Vagina (tissue), 2 donors: ENCODE results near the gene ENTPD7. TPM values are rescaled to one million over a fixed set of nuclear protein-coding genes. Genes with fewer than 3 reads are reported as not detected.
A peak's percentile ranks its signal among the peaks of the same experiment; 100 is the strongest.

Source experiments
- DNase-seq, 2 donors: peaks; one replicate each; pipeline ENCODE4 v3.0.0-alpha.2; 2017; ENCODE audit errors: extremely low spot score in 2 of 2
- H3K27ac ChIP-seq: fragments of 200-600 bp; sonication (generic); one replicate; pipeline ENCODE4 v1.5.1; 2019
- H3K27me3 ChIP-seq: fragments of 200-600 bp; sonication (generic); one replicate; pipeline ENCODE4 v1.5.1; 2019
- H3K36me3 ChIP-seq, 2 donors: fragments of 200-600 bp; sonication (generic); one replicate each; pipeline ENCODE4 v1.5.1; 2017 to 2019
- H3K4me1 ChIP-seq: fragments of 200-600 bp; sonication (generic); one replicate; pipeline ENCODE4 v1.5.1; 2019
- H3K4me3 ChIP-seq, 2 donors: fragments of 200-600 bp; sonication (generic); 1 replicate in 1 of 2; 2 replicates in 1 of 2; pipeline ENCODE4 v1.5.1; 2016 to 2019
- H3K9me3 ChIP-seq: fragments of 200-600 bp; sonication (generic); one replicate; pipeline ENCODE4 v1.5.1; 2019
- POLR2A ChIP-seq, 2 donors: fragments of 450-650 bp; IDR thresholded peaks; one replicate each; pipeline ENCODE4 v1.6.1; 2017; ENCODE audit warnings: antibody characterized with exemption in 2 of 2, mild to moderate bottlenecking in 2 of 2, moderate library complexity in 2 of 2
- POLR2AphosphoS5 ChIP-seq, 2 donors: sonication (generic); formaldehyde crosslinking; IDR thresholded peaks; one replicate each; pipeline ENCODE4 v1.9.0; 2017; ENCODE audit warnings: antibody characterized with exemption in 2 of 2, mild to moderate bottlenecking in 2 of 2, low read depth in 1 of 2; ENCODE audit not compliant: insufficient read depth in 1 of 2
- intact Hi-C: fragments of 100-400 bp; cut with DNase I; formaldehyde crosslinking; loops from one replicate; pipeline ENCODE4 v1.15.1; 2023
- total RNA-seq: library from RNA; depleted of rRNA; stranded (reverse); fragments of >200 nt; gene quantifications from one replicate; pipeline ENCODE4 v1.2.3, GENCODE V29; 2016
- TF ChIP-seq, protein P1 (sequence below), 3 experiments: fragments of 450-650 bp in 2 of 3; fragments of 200-600 bp in 1 of 3; sonication (generic) in 1 of 3; IDR thresholded peaks; one replicate each; pipeline ENCODE4 v1.5.1; 2017 to 2019; ENCODE audit warnings: antibody characterized with exemption in 3 of 3, mild to moderate bottlenecking in 2 of 3, moderate library complexity in 2 of 3

The ENTPD7 gene
- total RNA-seq, 1 donor from 2014 or later: 6.6 TPM

GRCh38 chr10:99700649-99701048, 41.3 kb downstream of the ENTPD7 start:
- Histone ChIP-seq H3K4me1 (no peaks in the 10 kb centered on the region), H3K4me3 (no peak overlapping the region), H3K27me3 (no peaks in the 10 kb centered on the region), H3K27ac (no peak overlapping the region), H3K36me3 (peaks cover 0 to 59% of the 10 kb centered on the region in 2 donors), H3K9me3 (no peaks in the 10 kb centered on the region)
- DNase-seq: no peak
- TF ChIP-seq POLR2A (IDR thresholded peaks at IDR 0.05): no peak
- TF ChIP-seq, protein P1, sequence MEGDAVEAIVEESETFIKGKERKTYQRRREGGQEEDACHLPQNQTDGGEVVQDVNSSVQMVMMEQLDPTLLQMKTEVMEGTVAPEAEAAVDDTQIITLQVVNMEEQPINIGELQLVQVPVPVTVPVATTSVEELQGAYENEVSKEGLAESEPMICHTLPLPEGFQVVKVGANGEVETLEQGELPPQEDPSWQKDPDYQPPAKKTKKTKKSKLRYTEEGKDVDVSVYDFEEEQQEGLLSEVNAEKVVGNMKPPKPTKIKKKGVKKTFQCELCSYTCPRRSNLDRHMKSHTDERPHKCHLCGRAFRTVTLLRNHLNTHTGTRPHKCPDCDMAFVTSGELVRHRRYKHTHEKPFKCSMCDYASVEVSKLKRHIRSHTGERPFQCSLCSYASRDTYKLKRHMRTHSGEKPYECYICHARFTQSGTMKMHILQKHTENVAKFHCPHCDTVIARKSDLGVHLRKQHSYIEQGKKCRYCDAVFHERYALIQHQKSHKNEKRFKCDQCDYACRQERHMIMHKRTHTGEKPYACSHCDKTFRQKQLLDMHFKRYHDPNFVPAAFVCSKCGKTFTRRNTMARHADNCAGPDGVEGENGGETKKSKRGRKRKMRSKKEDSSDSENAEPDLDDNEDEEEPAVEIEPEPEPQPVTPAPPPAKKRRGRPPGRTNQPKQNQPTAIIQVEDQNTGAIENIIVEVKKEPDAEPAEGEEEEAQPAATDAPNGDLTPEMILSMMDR (IDR thresholded peaks at IDR 0.05): no peak
- no peak for TF ChIP-seq POLR2AphosphoS5 (IDR thresholded peaks at IDR 0.05; ENCODE audit: insufficient read depth in 1 of 2, low read depth in 1 of 2)
- intact Hi-C loops: no loop called here

GRCh38 chr10:99708428-99709012, 49.2 kb downstream of the ENTPD7 start:
- peak overlapping the region; percentile 61 for H3K27ac ChIP-seq
- intact Hi-C loops: no loop called here
- no peak for DNase-seq
- no peaks in the 10 kb centered on the region for H3K9me3 ChIP-seq
- no peaks in the 10 kb centered on the region for H3K27me3 ChIP-seq
- no peak overlapping the region for H3K4me3 ChIP-seq
- H3K36me3 ChIP-seq: peaks cover 0 to 15% of the 10 kb centered on the region in 2 donors
- TF ChIP-seq POLR2A (IDR thresholded peaks at IDR 0.05) (no peak), POLR2AphosphoS5 (IDR thresholded peaks at IDR 0.05; ENCODE audit: insufficient read depth in 1 of 2, low read depth in 1 of 2) (no peak)
- TF ChIP-seq, protein P1 (IDR thresholded peaks at IDR 0.05): no peak
- peaks cover 26% of the 10 kb centered on the region for H3K4me1 ChIP-seq

DNA sequence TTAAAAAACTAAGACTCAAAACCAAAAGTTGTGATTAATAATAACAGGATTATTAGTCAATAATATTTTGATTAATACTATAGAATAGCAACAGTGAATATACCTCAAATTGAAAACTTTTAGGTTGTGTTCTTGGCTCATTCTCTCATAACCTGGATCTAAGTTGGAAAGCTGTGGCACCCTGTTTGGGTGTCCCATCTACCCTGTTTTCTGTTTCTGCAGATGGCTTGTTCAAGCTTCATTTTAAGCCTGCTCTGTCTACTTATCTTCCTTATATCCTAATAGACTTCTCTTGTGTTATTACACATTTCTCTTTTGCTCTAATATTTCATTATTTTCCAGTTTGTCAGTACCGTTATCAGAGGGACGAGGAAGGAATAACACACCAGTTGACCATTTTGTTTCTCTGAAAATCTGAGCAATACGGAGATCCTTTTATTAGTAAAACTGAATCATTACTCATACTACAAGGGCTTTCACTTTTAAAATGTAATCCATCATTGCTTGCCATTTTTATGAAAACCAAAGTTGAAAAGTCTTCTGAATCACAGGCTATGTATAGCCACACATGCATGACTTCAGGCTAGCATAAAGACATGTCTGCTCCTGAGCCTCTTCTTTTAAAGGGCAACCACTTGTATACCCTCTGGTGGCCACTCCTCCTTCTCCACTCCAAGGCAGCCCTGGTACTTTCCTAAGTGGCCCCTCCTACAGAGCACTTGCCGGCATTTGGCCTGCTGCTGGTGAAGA, 50.3 kb downstream of the ENTPD7 start:
- DNase-seq: no peak
- H3K4me1 ChIP-seq: peaks cover 26% of the 10 kb centered on the region
- H3K9me3 ChIP-seq: no peaks in the 10 kb centered on the region
- TF ChIP-seq POLR2A (IDR thresholded peaks at IDR 0.05) (no peak), POLR2AphosphoS5 (IDR thresholded peaks at IDR 0.05; ENCODE audit: insufficient read depth in 1 of 2, low read depth in 1 of 2) (no peak)
- TF ChIP-seq, protein P1 (IDR thresholded peaks at IDR 0.05): no peak
- H3K36me3 ChIP-seq: peaks cover 0 to 4% of the 10 kb centered on the region in 2 donors
- H3K27ac ChIP-seq: peak overlapping the region; percentile 9
- H3K27me3 ChIP-seq: no peaks in the 10 kb centered on the region
- intact Hi-C loops: no loop called here
- H3K4me3 ChIP-seq: no peak overlapping the region

GRCh38 chr10:99711129-99711719, 51.9 kb downstream of the ENTPD7 start:
- Histone ChIP-seq H3K27ac (no peak overlapping the region), H3K27me3 (no peaks in the 10 kb centered on the region), H3K4me1 (peaks cover 26% of the 10 kb centered on the region), H3K4me3 (no peak overlapping the region), H3K9me3 (no peaks in the 10 kb centered on the region), H3K36me3 (peaks cover 0 to 8% of the 10 kb centered on the region in 2 donors)
- intact Hi-C loops: no loop called here
- TF ChIP-seq, protein P1 (IDR thresholded peaks at IDR 0.05): peak in 2 of 3 experiments; percentile 11 to 38
- TF ChIP-seq POLR2AphosphoS5 (IDR thresholded peaks at IDR 0.05; ENCODE audit: insufficient read depth in 1 of 2, low read depth in 1 of 2) (no peak), POLR2A (IDR thresholded peaks at IDR 0.05) (no peak)
- no peak for DNase-seq
